Fibroblast of gingiva (primary cell): ENCODE data around the gene MTG2.

ENCODE experiments used
- DNase-seq: peaks from one replicate; pipeline ENCODE4 v3.0.0-alpha.2; 2011; ENCODE audit warnings: low read depth

MTG2 gene

DNA sequence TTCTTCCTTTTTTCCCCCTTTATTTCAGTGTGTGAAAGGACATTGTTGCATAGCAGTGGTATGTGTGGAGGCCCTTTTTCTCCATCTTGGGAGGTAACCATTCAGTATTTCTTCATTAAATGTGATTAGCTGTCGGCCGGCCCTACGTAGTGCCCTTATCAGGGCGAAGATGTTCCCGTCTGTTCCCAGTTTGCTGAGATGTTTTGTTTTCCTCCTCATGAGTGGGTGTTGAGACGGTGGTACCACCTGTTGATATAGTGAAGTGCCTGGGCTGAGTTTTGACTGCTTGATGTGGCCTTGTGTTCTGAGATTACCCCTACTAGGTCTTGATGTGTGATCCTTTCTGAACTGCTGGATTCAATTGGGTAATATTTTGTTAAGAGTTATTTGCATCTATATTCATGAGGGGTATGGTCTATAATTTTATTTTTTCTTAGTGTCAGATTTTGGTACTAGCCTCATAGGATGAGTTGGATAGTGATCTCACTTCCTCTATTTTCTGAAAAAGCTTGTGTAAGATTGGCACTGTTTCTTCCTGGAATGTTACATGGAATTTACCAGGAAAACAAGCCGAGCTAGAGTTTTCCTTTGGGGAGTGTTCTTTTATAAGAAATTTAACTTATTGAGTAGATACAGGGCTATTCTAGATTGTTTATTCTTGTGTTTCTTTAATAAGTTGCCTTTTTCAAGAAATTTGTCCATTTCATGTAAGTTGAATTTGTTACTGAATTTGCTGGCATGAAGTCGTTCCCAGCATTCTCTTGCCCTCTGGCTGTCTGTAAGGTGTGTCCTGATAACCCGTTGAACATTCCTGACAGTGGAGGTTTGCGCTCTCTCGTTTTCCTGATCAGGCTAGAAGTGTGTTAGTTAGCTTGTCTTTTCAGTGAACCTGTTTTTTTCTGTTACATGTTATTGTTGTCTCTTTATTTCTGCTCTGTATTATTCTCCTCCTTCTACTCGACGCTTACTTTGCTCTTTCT is 4.3 kb downstream of the MTG2 start:
- DNase-seq, result no peak

DNA sequence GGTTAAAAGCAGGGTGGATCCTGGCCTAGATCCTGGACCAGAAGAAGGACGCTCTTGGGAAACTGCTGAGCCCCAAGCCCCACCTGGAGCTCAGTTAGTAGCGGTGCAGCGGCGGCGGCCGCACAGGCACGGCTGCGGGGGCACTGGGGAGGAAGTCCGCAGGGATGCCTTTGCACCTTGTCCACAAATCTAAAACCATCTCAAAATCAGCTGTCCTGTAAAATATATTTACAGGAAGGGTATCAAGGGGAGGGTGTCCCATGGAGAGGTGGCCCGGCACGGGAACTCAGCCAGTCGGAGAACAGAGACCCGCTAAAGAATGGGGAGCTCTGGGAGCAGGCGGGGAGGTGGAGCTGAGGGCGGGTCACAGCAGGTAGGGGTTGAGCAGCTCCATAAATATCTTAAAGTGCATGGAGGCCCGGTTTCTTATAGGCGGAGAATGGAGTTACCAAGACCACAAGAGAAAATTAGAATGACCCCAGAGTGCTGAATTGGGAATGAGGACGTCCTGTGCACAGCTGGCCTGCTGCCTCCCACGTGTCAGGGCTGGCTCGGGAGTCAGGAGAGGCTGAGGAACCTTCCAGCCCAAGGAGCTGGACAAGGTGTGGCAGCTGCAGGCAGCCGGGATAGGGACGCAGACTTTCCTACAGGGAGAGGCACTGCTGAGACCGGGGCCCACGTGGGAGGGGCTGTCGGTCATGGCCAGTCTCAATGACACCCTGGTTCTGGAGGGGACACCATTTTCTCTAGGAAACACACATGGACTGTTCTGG is 8.0 kb downstream of the MTG2 start:
- DNase-seq, result no peak

DNA sequence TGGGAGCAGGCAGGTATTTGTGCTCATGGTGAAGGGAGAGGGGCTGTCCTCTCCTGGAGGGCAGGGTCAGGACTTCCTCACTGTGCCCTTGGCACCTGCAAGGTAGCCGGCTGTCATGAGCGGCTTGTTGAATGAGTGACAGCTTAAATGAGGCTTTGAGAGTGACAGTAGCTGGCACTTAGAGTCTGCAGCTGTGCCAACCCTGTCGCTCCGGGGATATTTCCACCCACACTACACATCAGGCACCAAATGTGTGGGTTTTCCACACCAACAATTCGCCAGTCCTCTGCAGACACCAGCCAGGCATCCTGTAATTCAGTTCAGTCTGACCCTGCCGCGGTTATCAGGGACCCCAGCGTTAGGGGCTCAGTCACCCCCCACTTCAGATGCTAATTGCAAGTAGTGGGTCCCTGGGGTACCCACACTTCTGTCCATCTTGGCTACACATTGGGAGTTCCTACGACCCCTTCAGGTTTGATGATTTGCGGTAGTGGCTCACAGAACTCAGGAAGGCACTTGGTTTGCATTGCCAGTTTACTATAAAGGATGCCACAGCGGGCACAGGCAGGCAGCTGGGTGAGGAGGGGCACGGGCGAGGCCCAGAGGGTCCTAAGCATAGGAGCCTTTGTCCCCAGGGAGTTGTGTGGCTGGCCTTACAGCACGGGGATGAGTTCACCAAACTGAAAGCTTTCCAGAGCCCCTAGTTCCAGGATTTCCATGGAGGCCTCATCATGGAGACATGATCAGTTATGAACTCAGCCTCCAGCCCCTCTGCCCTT is 9.1 kb downstream of the MTG2 start:
- DNase-seq, result no peak

DNA sequence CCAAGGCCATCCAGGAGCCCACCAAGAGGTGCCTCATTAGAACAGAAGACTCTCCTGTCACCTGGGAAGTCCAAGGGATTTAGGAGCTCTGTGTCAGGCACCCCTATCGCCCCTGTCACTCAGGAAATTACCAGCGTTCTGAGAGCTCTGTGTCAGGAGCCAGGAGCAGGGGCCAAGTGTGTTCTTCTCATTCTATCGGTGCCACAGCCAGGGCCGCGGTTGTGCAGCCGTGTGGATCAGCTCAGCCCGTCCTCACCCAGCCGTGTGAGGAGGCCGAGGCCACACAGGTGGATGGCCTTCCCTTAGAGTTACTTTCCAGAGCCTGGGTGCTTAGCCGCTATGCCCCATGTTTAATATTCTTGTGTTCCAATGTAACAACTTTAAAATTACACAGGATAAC is 9.8 kb downstream of the MTG2 start:
- DNase-seq, result no peak

DNA sequence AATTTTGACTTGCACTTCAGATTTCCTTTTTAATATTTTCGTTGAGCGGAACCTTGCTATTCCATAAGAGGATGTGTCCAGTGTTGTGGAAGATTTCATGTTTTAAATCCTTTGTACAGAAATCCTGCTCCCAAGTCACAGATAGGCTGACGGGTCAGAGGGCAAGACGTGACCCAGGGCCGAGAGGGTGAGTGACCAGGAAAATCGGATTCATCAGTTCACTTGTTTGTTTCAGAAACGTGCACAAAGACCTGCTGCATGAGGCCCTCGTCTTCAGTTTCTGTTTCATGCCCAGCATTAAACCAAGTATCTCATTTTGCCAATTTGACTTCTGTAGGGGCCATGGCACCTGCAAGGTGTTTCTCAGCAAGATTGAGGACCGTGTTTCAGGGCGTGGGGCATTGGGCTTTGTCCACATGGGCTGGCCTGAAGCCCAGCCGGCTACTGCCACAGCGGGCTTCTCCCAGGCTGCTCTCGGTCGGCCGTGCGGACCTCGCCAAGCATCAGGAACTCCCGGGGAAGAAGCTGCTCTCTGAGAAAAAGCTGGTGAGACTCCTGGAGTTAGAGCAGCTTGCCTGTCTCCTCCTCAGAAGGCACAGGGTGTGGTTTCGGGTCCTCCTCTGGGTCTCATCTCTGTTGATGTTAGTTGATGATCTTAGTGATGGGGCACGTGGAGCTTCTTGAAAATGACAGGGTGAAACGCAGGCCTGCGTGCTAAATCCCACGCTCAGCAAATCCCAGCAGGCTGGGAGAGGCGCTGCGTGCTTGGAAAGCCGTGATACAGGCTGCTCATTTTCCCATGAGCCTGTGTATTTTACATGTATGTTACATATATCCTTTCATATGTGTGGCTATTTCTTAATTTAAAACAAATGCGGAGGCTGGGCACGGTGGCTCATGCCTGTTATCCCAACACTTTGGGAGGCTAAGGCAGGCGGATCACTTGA is 10.5 kb downstream of the MTG2 start:
- DNase-seq, result no peak

DNA sequence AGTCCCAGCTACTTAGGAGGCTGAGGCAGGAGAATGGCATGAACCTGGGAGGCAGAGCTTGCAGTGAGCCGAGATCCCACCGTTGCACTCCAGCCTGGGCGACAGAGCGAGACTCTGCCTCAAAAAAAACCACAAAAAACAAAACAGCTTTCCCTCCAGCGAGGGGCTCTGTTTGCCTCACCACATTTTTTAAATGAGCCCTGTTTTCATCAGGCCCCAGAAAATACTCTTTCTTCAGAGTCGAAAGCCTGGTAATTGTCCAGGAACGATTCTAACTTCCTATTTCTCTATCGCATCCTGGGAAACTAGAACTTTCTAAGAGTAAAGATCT is 12.2 kb downstream of the MTG2 start:
- no peak for DNase-seq

DNA sequence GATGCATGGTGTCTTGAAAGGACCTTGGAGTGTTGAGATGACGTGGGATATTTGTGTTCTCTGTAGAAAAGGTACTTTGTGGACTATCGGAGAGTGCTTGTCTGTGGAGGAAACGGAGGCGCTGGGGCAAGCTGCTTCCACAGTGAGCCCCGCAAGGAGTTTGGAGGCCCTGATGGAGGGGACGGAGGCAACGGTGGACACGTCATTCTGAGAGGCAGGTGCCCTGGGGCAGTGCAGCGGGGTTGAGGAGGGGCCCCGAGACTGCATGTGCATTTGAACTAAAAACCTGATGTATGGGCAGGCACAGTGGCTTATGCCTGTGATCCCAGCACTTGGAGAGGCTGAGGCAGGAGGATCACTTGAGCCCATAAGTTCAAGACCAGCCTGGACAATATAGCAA is 12.9 kb downstream of the MTG2 start:
- no peak for DNase-seq

DNA sequence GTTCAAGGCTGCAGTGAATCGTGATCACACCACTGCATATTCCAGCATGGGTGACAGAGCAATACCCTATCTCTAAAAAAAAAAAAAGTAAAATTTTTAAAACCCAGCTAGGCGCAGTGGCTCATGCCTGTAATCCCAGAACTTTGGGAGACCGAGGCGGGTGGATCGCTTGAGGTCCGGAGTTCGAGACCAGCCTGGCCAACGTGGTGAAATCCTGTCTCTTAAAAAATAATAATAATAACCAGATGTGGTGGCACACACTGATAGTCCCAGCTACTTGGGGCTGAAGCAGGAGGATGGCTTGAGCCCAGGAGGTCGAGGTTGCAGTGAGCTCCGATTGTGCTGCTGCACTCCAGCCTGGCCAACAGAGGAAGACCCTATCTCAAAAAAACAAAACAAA is 13.5 kb downstream of the MTG2 start:
- no peak for DNase-seq

DNA sequence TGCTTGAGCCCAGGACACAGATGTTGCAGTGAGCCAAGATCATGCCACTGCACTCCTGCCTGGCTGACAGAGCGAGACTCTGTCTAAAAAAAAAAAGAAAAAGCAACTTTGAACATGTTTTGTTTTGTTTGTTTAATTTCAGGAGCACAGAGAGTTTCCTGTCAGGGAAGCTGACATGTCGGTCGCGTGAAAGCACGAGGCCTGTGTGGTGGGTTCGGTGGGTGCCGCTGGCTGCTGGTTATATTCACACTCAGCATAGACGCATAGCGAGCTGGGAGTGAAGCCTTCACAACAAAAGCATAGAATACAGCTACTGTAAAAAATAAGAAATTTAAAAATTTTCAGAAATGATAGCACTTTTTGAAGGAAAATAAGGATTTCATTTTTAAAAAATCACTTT is 14.5 kb downstream of the MTG2 start:
- no peak for DNase-seq

DNA sequence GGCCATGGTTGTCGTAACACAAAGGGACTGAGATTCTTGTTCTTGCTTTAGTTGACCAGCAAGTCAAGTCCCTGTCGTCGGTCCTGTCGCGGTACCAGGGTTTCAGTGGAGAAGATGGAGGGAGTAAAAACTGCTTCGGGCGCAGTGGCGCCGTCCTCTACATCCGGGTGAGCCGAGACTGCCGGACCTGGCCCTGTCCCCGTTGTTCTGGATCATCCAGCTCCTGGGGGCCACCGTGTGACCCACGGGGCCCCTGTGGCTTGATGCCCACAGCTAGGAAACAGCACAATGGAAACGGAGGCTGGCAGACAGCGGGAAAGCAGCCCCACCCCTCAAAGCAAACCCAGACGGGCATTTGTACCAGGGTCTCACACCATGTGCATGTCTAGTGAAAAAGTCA is 15.0 kb downstream of the MTG2 start:
- DNase-seq, result no peak

DNA sequence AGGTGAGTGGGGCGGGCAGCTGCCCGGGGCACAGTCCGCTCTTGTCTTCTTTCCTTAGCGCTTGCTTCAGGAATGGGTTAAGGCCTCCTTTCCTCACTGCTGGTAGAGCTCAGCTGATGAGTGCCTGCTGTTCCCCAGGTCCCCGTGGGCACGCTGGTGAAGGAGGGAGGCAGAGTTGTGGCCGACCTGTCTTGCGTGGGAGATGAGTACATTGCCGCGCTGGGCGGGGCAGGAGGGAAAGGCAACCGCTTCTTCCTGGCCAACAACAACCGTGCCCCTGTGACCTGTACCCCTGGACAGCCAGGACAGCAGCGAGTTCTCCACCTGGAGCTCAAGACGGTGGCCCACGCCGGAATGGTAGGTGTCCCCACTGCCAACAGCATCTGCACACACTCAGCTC is 15.7 kb downstream of the MTG2 start:
- DNase-seq, result no peak

DNA sequence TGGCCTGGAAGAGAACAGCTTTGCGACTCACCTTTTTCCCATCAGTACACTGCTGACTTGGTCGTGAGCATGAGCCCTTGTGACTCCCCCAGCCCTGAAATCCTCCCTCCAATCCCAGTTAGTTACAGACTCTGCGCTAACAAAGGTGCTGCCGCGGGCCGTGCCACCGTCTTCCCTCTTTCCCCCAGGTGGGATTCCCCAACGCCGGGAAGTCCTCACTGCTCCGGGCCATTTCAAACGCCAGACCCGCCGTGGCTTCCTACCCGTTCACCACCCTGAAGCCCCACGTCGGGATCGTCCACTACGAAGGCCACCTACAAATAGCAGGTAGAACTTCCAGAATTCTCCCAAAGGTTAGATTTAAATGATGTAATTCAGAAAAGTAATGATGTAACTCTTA is 16.1 kb downstream of the MTG2 start:
- DNase-seq, result no peak

DNA sequence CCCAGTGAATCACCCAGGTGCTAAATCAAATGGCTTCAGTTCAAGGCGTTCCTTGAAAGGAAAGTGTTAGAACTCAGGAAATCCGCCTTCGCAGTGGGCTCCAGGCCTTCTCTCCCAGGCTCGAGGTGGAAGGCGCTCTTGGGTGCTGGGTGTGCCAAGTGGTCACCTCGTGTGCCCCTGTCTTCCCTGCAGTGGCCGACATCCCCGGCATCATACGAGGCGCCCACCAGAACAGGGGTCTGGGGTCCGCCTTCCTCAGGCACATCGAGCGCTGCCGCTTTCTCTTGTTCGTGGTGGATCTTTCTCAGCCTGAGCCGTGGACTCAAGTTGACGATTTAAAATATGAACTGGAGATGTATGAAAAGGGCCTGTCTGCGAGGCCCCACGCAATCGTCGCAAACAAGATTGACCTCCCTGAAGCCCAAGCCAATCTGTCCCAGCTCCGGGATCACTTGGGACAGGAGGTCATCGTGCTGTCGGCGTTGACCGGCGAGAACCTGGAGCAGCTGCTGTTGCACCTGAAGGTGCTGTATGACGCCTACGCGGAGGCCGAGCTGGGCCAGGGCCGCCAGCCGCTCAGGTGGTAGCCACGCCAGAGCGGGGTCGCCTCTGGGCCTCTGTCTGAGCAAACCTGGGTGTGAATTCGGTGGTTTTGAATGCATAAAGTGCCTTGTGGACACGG is 17.8 kb downstream of the MTG2 start:
- DNase-seq, result no peak

DNA sequence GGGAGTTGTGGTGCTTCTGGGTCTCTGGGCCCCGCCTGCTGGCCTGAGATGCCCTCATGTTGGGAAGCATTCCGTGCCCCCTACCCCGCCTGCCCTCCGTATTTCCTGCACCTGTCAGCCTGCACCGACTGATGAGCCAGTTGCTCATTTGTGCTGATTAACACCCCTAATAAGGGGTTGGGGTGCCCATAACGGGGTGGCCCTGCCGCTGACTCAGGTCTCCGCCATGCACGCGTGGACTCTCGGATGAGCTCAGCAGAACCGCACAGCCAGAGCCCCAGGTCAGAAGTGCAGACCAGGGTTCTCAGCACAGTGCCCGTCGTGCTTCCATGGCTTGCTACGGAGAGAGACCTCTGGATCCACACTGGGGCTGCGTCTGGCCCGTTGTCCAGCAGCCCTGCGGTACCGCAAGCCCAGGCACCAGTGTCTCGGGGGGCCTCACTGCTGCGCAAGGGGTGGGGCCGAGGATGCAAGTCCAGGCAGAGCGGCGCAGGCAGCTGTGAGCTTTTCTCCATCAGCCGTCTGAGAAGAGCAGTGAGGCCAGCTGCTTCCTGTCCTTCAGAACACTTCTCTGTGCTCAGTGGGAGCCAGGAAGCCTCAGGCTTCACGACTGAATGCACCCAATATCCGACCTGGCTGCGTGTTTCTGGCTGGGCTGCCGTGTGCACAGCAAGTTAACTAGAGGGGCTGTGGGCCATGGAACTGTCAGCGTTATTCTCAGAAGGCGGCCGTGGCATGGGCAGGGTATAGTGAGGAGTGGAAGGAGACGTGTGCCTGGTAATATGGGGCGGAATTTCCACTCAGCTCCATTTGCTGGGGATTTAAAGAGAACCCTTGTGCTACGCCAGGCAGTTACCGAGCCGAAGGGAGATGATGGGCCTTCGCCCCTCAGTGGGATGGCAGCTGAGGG is 18.6 kb downstream of the MTG2 start:
- DNase-seq, result no peak

DNA sequence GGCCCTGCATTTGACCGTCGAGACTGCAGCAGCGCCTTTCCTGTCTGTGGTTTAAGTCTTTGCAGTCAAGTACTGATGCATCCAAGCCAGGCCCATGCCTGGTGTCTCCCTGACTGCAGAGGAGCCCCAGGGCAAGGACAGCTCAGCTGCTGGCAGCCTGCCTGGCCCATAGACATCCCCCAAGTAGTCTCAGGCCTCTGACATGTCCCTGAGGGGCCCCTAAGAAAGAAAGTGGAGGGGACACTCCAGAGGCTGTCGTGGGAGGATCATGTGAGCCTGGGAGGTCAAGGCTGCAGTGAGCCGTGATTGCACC is 19.2 kb downstream of the MTG2 start:
- peak; percentile 13 for DNase-seq

DNA sequence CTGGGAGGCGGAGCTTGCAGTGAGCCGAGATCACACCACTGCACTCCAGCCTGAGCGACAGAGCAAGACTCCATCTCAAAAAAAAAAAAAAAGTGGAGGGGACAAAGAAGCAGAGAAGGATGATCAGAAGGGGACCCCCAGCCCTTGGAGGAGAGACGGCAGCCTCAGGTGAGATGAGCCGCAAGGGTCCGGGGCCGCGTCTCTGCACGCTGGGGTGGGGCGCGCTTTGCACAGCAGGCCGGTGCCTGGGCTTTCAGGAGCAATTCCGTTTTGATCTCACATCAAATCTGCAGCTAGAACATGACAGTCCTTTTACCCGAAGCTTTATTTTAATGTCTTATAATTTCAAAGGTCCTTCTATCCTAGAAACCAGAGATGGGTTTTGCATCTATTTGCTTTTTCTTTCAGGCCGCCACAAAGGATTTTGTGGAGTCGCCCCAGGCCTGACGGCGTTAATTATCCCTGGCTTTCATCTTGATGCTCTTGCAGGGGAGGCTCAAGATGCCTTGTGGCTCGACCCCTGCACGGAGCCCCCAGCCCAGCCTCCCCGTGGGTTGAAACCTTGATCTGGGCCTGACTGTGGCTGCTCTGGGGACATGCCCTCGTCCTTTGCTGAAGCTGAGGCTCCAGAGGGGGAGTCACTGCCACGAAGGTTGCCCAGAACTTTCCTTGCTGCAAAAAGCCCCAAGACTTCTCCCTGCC is 20.0 kb downstream of the MTG2 start:
- no peak for DNase-seq

DNA sequence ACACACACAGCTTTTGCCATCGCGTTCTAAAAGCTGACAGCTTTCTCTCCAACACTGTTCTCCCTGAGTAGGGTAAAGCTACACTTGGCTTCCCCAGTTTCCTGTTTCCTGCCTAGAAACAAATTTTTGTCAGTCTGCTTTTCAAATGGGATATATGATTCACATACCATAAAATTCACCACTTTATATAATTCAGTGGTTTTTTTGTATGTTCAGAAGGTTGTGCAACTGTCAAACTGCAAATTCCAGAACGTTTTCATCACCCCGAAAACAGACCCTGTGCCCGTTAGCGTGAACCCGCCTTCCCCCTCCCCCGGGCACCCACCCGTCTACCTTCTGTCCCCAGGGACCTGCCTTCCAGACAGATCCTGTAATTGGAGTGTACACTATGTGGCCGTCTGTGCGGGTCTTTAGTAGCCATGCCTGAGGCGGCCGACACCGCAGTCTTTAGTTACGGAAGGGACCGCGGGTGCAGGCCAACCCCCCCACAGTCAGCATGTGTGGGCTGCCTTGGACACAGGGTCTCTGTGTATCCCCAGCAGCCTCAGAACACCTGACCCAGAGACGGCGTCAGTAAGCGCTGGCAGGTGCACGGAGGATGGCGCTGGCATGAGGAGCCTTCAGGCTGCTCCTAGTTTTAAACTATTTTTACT is 20.7 kb downstream of the MTG2 start:
- DNase-seq, result no peak

DNA sequence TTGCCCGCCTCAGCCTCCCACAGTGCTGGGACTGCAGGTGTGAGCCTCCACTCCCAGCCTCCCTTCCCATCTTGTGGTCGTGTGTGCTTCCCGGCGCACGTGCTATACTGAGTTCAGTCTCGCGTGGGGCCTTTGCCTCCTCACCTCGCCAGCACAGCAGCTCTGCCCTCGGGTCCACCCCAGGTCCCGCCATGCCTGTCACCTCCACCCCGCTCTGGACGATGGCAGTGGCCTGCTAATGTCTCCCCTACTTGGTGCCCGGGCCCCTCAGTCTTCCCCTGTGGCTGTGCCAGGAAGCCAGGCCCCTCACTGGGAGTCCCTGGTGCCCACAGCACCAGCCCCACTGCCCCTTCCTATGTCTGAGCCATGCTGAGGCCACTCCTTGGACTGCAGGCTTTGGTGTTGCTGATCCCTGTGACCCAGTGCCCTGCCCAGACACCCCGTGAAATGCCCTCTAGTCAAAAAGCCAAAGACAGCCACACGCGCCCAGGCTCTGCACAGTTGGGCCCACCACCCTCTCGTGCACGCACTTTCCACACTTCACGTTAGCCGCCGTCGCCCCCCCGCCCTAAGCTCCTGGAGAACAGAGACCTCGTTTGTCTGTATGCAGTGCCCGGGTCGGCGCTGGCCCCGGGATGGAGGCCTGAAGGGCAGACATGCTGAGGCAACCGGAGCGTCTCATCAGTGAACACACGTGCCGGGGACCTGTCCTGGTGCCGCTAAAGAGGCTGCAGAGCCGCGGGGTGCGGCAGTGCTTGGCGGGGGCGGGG is 23.0 kb downstream of the MTG2 start:
- no peak for DNase-seq
